ENCODE measurements around the gene CCDC88B.
"Not testable (repeated sequence)": the region's sequence is repeated elsewhere in the genome, so short reads cannot be mapped to it uniquely, and the experiment has no call there.

CCDC88B gene

GRCh38 chr11:64313491-64314145 lies 26.4 kb upstream of the CCDC88B start:
- DNase-seq (no peak), ATAC-seq (ENCODE audit: insufficient read depth, low read depth) (no peak)
- Histone ChIP-seq H3K27me3 (ENCODE audit: insufficient read depth, low read length, poor library complexity) (no peaks in the 10 kb centered on the region), H2AFZ (ENCODE audit: low read depth, low read length) (no peak overlapping the region), H3K4me3 (ENCODE audit: low read depth in 1 of 2, low read length in 2 of 2) (no peak overlapping the region), H3K79me2 (ENCODE audit: insufficient read depth, low read length) (peaks cover 48% of the 10 kb centered on the region), H3K9me3 (ENCODE audit: insufficient read depth, low read length, severe bottlenecking) (no peaks in the 10 kb centered on the region), H3K9ac (ENCODE audit: low read depth, low read length) (no peak overlapping the region), H3K27ac (ENCODE audit: low read length) (no peak overlapping the region), H3K4me1 (ENCODE audit: insufficient read depth, low read length) (peaks cover 21% of the 10 kb centered on the region), H3K36me3 (ENCODE audit: insufficient read depth, low read length) (peaks cover 41% of the 10 kb centered on the region), H3K4me2 (ENCODE audit: insufficient read depth, low read length) (no peak overlapping the region), H4K20me1 (ENCODE audit: insufficient read depth, low read length) (peaks cover 19% of the 10 kb centered on the region; the same call in 1 of the 2 replicates)
- no peak for TF ChIP-seq EZH2 (IDR thresholded peaks at IDR 0.05; ENCODE audit: borderline replicate concordance, low read depth, low read length, severe bottlenecking)
- no peak for TF ChIP-seq CTCF (IDR thresholded peaks at IDR 0.05; ENCODE audit: borderline replicate concordance, extremely low read depth, low read length, poor library complexity, severe bottlenecking)

- no peak overlapping the region for H3K4me3 ChIP-seq (ENCODE audit: low read depth in 1 of 2, low read length in 2 of 2)
- no peaks in the 10 kb centered on the region for H3K27me3 ChIP-seq (ENCODE audit: insufficient read depth, low read length, poor library complexity)
- no peaks in the 10 kb centered on the region for H3K9me3 ChIP-seq (ENCODE audit: insufficient read depth, low read length, severe bottlenecking)
- H3K4me2 ChIP-seq (ENCODE audit: insufficient read depth, low read length) = no peak overlapping the region
- no peak for TF ChIP-seq CTCF (IDR thresholded peaks at IDR 0.05; ENCODE audit: borderline replicate concordance, extremely low read depth, low read length, poor library complexity, severe bottlenecking)
- TF ChIP-seq EZH2 (IDR thresholded peaks at IDR 0.05; ENCODE audit: borderline replicate concordance, low read depth, low read length, severe bottlenecking) = no peak
- no peak for DNase-seq
- peaks cover 28% of the 10 kb centered on the region for H3K4me1 ChIP-seq (ENCODE audit: insufficient read depth, low read length)
- peaks cover 54% of the 10 kb centered on the region for H3K79me2 ChIP-seq (ENCODE audit: insufficient read depth, low read length)
- no peak for ATAC-seq (ENCODE audit: insufficient read depth, low read depth)
- peaks cover 19% of the 10 kb centered on the region; the same call in 1 of the 2 replicates for H4K20me1 ChIP-seq (ENCODE audit: insufficient read depth, low read length)
- no peak overlapping the region for H2AFZ ChIP-seq (ENCODE audit: low read depth, low read length)
- no peak overlapping the region for H3K9ac ChIP-seq (ENCODE audit: low read depth, low read length)
- H3K27ac ChIP-seq (ENCODE audit: low read length) = no peak overlapping the region
- H3K36me3 ChIP-seq (ENCODE audit: insufficient read depth, low read length) = peaks cover 41% of the 10 kb centered on the region
Measured at GRCh38 chr11:64314146-64314804, 25.7 kb upstream of the CCDC88B start.

- ATAC-seq (ENCODE audit: insufficient read depth, low read depth) (no peak), DNase-seq (no peak)
- peaks cover 34% of the 10 kb centered on the region for H3K4me1 ChIP-seq (ENCODE audit: insufficient read depth, low read length)
- H3K27me3 ChIP-seq (ENCODE audit: insufficient read depth, low read length, poor library complexity) = no peaks in the 10 kb centered on the region
- H3K4me2 ChIP-seq (ENCODE audit: insufficient read depth, low read length) = peak overlapping the region; percentile 66; the same call in 1 of the 2 replicates
- H3K4me3 ChIP-seq (ENCODE audit: low read depth in 1 of 2, low read length in 2 of 2) = no peak overlapping the region
- H4K20me1 ChIP-seq (ENCODE audit: insufficient read depth, low read length) = peaks cover 19% of the 10 kb centered on the region; the same call in 1 of the 2 replicates
- no peak overlapping the region for H2AFZ ChIP-seq (ENCODE audit: low read depth, low read length)
- H3K27ac ChIP-seq (ENCODE audit: low read length) = no peak overlapping the region
- no peak overlapping the region for H3K9ac ChIP-seq (ENCODE audit: low read depth, low read length)
- peaks cover 51% of the 10 kb centered on the region for H3K79me2 ChIP-seq (ENCODE audit: insufficient read depth, low read length)
- H3K36me3 ChIP-seq (ENCODE audit: insufficient read depth, low read length) = peaks cover 41% of the 10 kb centered on the region
- no peak for TF ChIP-seq CTCF (IDR thresholded peaks at IDR 0.05; ENCODE audit: borderline replicate concordance, extremely low read depth, low read length, poor library complexity, severe bottlenecking)
- TF ChIP-seq EZH2 (IDR thresholded peaks at IDR 0.05; ENCODE audit: borderline replicate concordance, low read depth, low read length, severe bottlenecking) = no peak
- no peaks in the 10 kb centered on the region for H3K9me3 ChIP-seq (ENCODE audit: insufficient read depth, low read length, severe bottlenecking)
Measured at GRCh38 chr11:64314805-64315561, 25.0 kb upstream of the CCDC88B start.

- not testable (repeated sequence) for H3K27me3 ChIP-seq (ENCODE audit: insufficient read depth, low read length, poor library complexity); H2AFZ ChIP-seq (ENCODE audit: low read depth, low read length); H3K9me3 ChIP-seq (ENCODE audit: insufficient read depth, low read length, severe bottlenecking); H3K27ac ChIP-seq (ENCODE audit: low read length); DNase-seq; ATAC-seq (ENCODE audit: insufficient read depth, low read depth)
- peaks cover 46% of the 10 kb centered on the region for H3K36me3 ChIP-seq (ENCODE audit: insufficient read depth, low read length)
- H4K20me1 ChIP-seq (ENCODE audit: insufficient read depth, low read length) = peaks cover 16% of the 10 kb centered on the region
- peak overlapping the region; percentile 87 for H3K9ac ChIP-seq (ENCODE audit: low read depth, low read length)
- peaks cover 48% of the 10 kb centered on the region for H3K79me2 ChIP-seq (ENCODE audit: insufficient read depth, low read length)
- peak overlapping the region; percentile 52 to 71; a peak in 2 of 4 replicates for H3K4me3 ChIP-seq (ENCODE audit: low read depth in 1 of 2, low read length in 2 of 2)
- peaks cover 34% of the 10 kb centered on the region for H3K4me1 ChIP-seq (ENCODE audit: insufficient read depth, low read length)
- H3K4me2 ChIP-seq (ENCODE audit: insufficient read depth, low read length) = peak overlapping the region; percentile 66
Measured at GRCh38 chr11:64315667-64316526, 24.1 kb upstream of the CCDC88B start.

All from DND-41 (cell line).